PC-9 (cell line): ENCODE measurements around the gene NAT9.

ENCODE experiments used
- CTCF ChIP-seq: fragments of 200-600 bp; sonication (generic); conservative IDR thresholded peaks from 2 replicates; pipeline ENCODE4 v1.6.1; 2017; ENCODE audit warnings: mixed run types, antibody characterized with exemption, mild to moderate bottlenecking, moderate library complexity
- EZH2 ChIP-seq: fragments of 200-600 bp; sonication (generic); IDR thresholded peaks from 2 replicates; pipeline ENCODE4 v1.8.0; 2017; ENCODE audit warnings: antibody characterized with exemption, low read depth

- TF ChIP-seq EZH2, result no peak
- TF ChIP-seq CTCF, result no peak
Measured at GRCh38 chr17:74779501-74779900, 3.4 kb upstream of the NAT9 start.
